Measurements from ENCODE around the gene SLC9A9.

The SLC9A9 gene

GRCh38 chr3:143367171-143367570, 481.1 kb downstream of the SLC9A9 start:
- DNase-seq (ENCODE audit: extremely low read depth in 1 of 2, low read depth in 1 of 2): no peak

GRCh38 chr3:143366672-143367071, 481.6 kb downstream of the SLC9A9 start:
- DNase-seq (ENCODE audit: extremely low read depth in 1 of 2, low read depth in 1 of 2): no peak

GRCh38 chr3:143363949-143364348, 484.3 kb downstream of the SLC9A9 start:
- no peak for DNase-seq (ENCODE audit: extremely low read depth in 1 of 2, low read depth in 1 of 2)

- no peak for DNase-seq (ENCODE audit: extremely low read depth in 1 of 2, low read depth in 1 of 2)
Observed at GRCh38 chr3:143363276-143363675, 485.0 kb downstream of the SLC9A9 start.

- DNase-seq (ENCODE audit: extremely low read depth in 1 of 2, low read depth in 1 of 2): no peak
Observed at GRCh38 chr3:143362115-143362991, 485.9 kb downstream of the SLC9A9 start.

GRCh38 chr3:143361589-143361988, 486.7 kb downstream of the SLC9A9 start:
- DNase-seq (ENCODE audit: extremely low read depth in 1 of 2, low read depth in 1 of 2): no peak

- no peak for DNase-seq (ENCODE audit: extremely low read depth in 1 of 2, low read depth in 1 of 2)
Observed at GRCh38 chr3:143360244-143360643, 488.0 kb downstream of the SLC9A9 start.

GRCh38 chr3:143358793-143359491, 489.3 kb downstream of the SLC9A9 start:
- no peak for DNase-seq (ENCODE audit: extremely low read depth in 1 of 2, low read depth in 1 of 2)

GRCh38 chr3:143358155-143358792, 490.0 kb downstream of the SLC9A9 start:
- no peak for DNase-seq (ENCODE audit: extremely low read depth in 1 of 2, low read depth in 1 of 2)

GRCh38 chr3:143357700-143358099, 490.6 kb downstream of the SLC9A9 start:
- no peak for DNase-seq (ENCODE audit: extremely low read depth in 1 of 2, low read depth in 1 of 2)

GRCh38 chr3:143356839-143357238, 491.4 kb downstream of the SLC9A9 start:
- DNase-seq (ENCODE audit: extremely low read depth in 1 of 2, low read depth in 1 of 2): no peak

GRCh38 chr3:143354342-143354741, 493.9 kb downstream of the SLC9A9 start:
- DNase-seq (ENCODE audit: extremely low read depth in 1 of 2, low read depth in 1 of 2): no peak

- DNase-seq (ENCODE audit: extremely low read depth in 1 of 2, low read depth in 1 of 2): no peak
Observed at GRCh38 chr3:143352850-143353550, 495.3 kb downstream of the SLC9A9 start.

GRCh38 chr3:143351895-143352608, 496.2 kb downstream of the SLC9A9 start:
- no peak for DNase-seq (ENCODE audit: extremely low read depth in 1 of 2, low read depth in 1 of 2)

- no peak for DNase-seq (ENCODE audit: extremely low read depth in 1 of 2, low read depth in 1 of 2)
Observed at GRCh38 chr3:143351354-143351753, 496.9 kb downstream of the SLC9A9 start.

GRCh38 chr3:143349455-143349854, 498.8 kb downstream of the SLC9A9 start:
- no peak for DNase-seq (ENCODE audit: extremely low read depth in 1 of 2, low read depth in 1 of 2)

GRCh38 chr3:143348486-143349327, 499.6 kb downstream of the SLC9A9 start:
- no peak for DNase-seq (ENCODE audit: extremely low read depth in 1 of 2, low read depth in 1 of 2)

- no peak for DNase-seq (ENCODE audit: extremely low read depth in 1 of 2, low read depth in 1 of 2)
Observed at GRCh38 chr3:143344516-143345165, 503.6 kb downstream of the SLC9A9 start.

- DNase-seq (ENCODE audit: extremely low read depth in 1 of 2, low read depth in 1 of 2): no peak
Observed at GRCh38 chr3:143343944-143344343, 504.3 kb downstream of the SLC9A9 start.
